Adrenal gland (tissue), 12 donors: ENCODE results near the gene CHRNA7. TPM values are rescaled to one million over a fixed set of nuclear protein-coding genes. Genes with fewer than 3 reads are reported as not detected.
"Not testable (repeated sequence)": the region's sequence is repeated elsewhere in the genome, so short reads cannot be mapped to it uniquely, and the experiment has no call there.

Source experiments
- DNase-seq, 7 donors: peaks; one replicate each; pipeline ENCODE4 v3.0.0-alpha.2; 2019 to 2020
- H3K27ac ChIP-seq, 5 donors: fragments of 200-600 bp; sonication (generic) in 4 of 5; 1 replicate in 3 of 5; 2 replicates in 2 of 5; pipeline versions ENCODE4 v1.5.1 to v1.8.0; 2016 to 2020; ENCODE audit warnings: mild to moderate bottlenecking in 1 of 5
- H3K27me3 ChIP-seq: fragments of 200-600 bp; 2 replicates; pipeline ENCODE4 v1.8.0; 2021
- H3K36me3 ChIP-seq, 2 donors: fragments of 200-600 bp; replicated peaks in 1 of 2; 1 replicate in 1 of 2; 2 replicates in 1 of 2; pipeline versions ENCODE4 v1.5.1 to v1.8.0; 2018 to 2022
- H3K4me1 ChIP-seq, 2 donors: fragments of 200-600 bp; replicated peaks in 1 of 2; 1 replicate in 1 of 2; 2 replicates in 1 of 2; pipeline versions ENCODE4 v1.5.1 to v1.8.0; 2018 to 2021
- H3K4me3 ChIP-seq, 4 donors: fragments of 200-600 bp; sonication (generic) in 3 of 4; one replicate each; pipeline ENCODE4 v1.5.1; 2016 to 2018
- H3K9me3 ChIP-seq, 3 donors: fragments of 200-600 bp; sonication (generic) in 1 of 3; replicated peaks in 1 of 3; 1 replicate in 2 of 3; 2 replicates in 1 of 3; pipeline versions ENCODE4 v1.5.1 to v1.8.0; 2016 to 2021
- POLR2A ChIP-seq, 2 donors: fragments of 450-650 bp; IDR thresholded peaks; one replicate each; pipeline ENCODE4 v1.6.1; 2017; ENCODE audit warnings: antibody characterized with exemption in 2 of 2, mild to moderate bottlenecking in 2 of 2, moderate library complexity in 1 of 2
- WGBS, 4 donors: extraction: QIAGEN DNeasy Blood & Tissue Kit in 2 of 4; methylation state at CpG; one replicate each; pipeline versions ENCODE4 v1.1.5 to v1.1.7; 2013 to 2017; 5-methylcytosine and 5-hydroxymethylcytosine counted together
- intact Hi-C, 2 donors: fragments of 100-400 bp; cut with DNase I; formaldehyde crosslinking; loops; one replicate each; pipeline versions ENCODE4 v1.14.1 to v1.15.0; 2022 to 2023
- polyA plus RNA-seq, 3 donors: library from polyadenylated mRNA; stranded (reverse); fragments of 200-250 nt in 2 of 3; fragments of 350-450 nt in 1 of 3; fragmentation: Illumina TruSeq in 1 of 3; extraction: RNeasy Lipid Tissue Mini Kit (QIAGEN cat#74804) in 1 of 3; gene quantifications; one replicate each; pipeline ENCODE4 v1.2.3, GENCODE V29; 2013 to 2014
- total RNA-seq, 9 donors: library from RNA; depleted of rRNA in 4 of 9; stranded (reverse); fragments of >200 nt in 4 of 9; fragments of 120-200 nt in 1 of 9; fragmentation: NEBNext Ultra II Directional in 1 of 9; extraction: Animal tissue kit (Norgen Biotek cat#: 25700) in 1 of 9; gene quantifications; one replicate each; pipeline versions ENCODE4 v1.1.0 to v1.2.4, GENCODE V29; 2013 to 2023
- TF ChIP-seq, protein P1 (sequence below), 6 experiments: fragments of 450-650 bp in 4 of 6; fragments of 200-600 bp in 2 of 6; sonication (generic) in 1 of 6; IDR thresholded peaks; 1 replicate in 5 of 6; 2 replicates in 1 of 6; pipeline versions ENCODE4 v1.5.1 to v1.8.0; 2016 to 2021; ENCODE audit warnings: antibody characterized with exemption in 6 of 6, mild to moderate bottlenecking in 2 of 6, moderate library complexity in 1 of 6
- donor health status: healthy with polysubstance abuse.
- donor health status: Bipolar disorder and iron deficiency.
- donor health status: DM: yes; HTN: yes; CAD: no.
- donor health status: DM: no; HTN: no; CAD: no.
- donor health status: DM: no; HTN: no; CAD: no.
- donor health status: DM: yes; HTN: yes; CAD: no.

Gene CHRNA7
- total and polyA plus RNA-seq, 12 donors = 0.06 to 89.6 (median 4.1) TPM

- DNase-seq = no peak
- H3K4me3 ChIP-seq = no peak overlapping the region
- no peak overlapping the region for H3K27ac ChIP-seq
- TF ChIP-seq POLR2A (IDR thresholded peaks at IDR 0.05) = no peak
- TF ChIP-seq, protein P1, sequence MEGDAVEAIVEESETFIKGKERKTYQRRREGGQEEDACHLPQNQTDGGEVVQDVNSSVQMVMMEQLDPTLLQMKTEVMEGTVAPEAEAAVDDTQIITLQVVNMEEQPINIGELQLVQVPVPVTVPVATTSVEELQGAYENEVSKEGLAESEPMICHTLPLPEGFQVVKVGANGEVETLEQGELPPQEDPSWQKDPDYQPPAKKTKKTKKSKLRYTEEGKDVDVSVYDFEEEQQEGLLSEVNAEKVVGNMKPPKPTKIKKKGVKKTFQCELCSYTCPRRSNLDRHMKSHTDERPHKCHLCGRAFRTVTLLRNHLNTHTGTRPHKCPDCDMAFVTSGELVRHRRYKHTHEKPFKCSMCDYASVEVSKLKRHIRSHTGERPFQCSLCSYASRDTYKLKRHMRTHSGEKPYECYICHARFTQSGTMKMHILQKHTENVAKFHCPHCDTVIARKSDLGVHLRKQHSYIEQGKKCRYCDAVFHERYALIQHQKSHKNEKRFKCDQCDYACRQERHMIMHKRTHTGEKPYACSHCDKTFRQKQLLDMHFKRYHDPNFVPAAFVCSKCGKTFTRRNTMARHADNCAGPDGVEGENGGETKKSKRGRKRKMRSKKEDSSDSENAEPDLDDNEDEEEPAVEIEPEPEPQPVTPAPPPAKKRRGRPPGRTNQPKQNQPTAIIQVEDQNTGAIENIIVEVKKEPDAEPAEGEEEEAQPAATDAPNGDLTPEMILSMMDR (IDR thresholded peaks at IDR 0.05) = no peak
- intact Hi-C loops = no loop called here
- no peaks in the 10 kb centered on the region for H3K36me3 ChIP-seq
- WGBS, 4 donors = 19 to 34% (median 29%) methylated on average over 2 of the region's 2 CpGs
- H3K9me3 ChIP-seq = peaks cover 0 to 5% (median 0%) of the 10 kb centered on the region in 3 donors
- no peaks in the 10 kb centered on the region for H3K27me3 ChIP-seq
- no peaks in the 10 kb centered on the region for H3K4me1 ChIP-seq
These were observed 102.5 kb downstream of the CHRNA7 start for GRCh38 chr15:32132859-32133258.

DNA sequence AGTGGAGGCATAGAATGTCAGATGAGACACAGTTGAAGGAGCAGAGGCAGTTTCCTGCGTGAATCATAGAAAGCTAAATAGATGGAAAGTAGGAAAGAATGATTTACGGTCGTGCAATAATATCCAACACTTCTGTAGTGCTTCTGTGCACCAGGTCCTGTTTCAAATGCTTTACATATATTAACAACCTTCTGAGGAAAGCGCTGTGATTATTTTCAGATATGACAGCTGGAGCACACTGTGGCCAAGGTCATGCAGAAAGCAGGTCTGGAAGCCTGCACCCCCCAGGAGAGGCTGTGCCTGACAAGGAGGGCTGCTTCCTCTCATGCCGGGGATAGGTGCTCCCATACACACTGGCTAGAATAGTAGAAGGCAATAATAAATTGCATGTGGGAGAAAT lies 104.5 kb downstream of the CHRNA7 start:
- intact Hi-C loops = no loop called here
- 30 to 44% (median 33%) methylated on average over 5 of the region's 5 CpGs for WGBS, 4 donors

GRCh38 chr15:32135335-32135734 lies 105.0 kb downstream of the CHRNA7 start:
- Histone ChIP-seq H3K36me3 (no peaks in the 10 kb centered on the region), H3K27ac (no peak overlapping the region), H3K9me3 (no peaks in the 10 kb centered on the region), H3K27me3 (no peaks in the 10 kb centered on the region), H3K4me1 (no peaks in the 10 kb centered on the region), H3K4me3 (no peak overlapping the region)
- intact Hi-C loops = no loop called here
- 40 to 53% (median 46%) methylated on average over 8 of the region's 8 CpGs for WGBS, 4 donors
- DNase-seq = no peak
- TF ChIP-seq, protein P1 (IDR thresholded peaks at IDR 0.05) = no peak
- TF ChIP-seq POLR2A (IDR thresholded peaks at IDR 0.05) = no peak

More for the DNA sequence above, 104.5 kb downstream of the CHRNA7 start:
- Histone ChIP-seq H3K4me1 (no peaks in the 10 kb centered on the region), H3K36me3 (no peaks in the 10 kb centered on the region), H3K4me3 (no peak overlapping the region), H3K9me3 (no peaks in the 10 kb centered on the region), H3K27ac (no peak overlapping the region), H3K27me3 (no peaks in the 10 kb centered on the region)
- TF ChIP-seq POLR2A (IDR thresholded peaks at IDR 0.05) = no peak
- TF ChIP-seq, protein P1 (IDR thresholded peaks at IDR 0.05) = no peak
- no peak for DNase-seq

- intact Hi-C loops, H3K36me3 ChIP-seq, H3K9me3 ChIP-seq, DNase-seq, H3K4me3 ChIP-seq, H3K27me3 ChIP-seq, H3K4me1 ChIP-seq, H3K27ac ChIP-seq: not testable (repeated sequence)
- 80 to 100% (median 88%) methylated on average over 2 to 10 of the region's 10 CpGs for WGBS, 4 donors
These were observed 115.2 kb downstream of the CHRNA7 start for GRCh38 chr15:32145512-32145911.

GRCh38 chr15:32148833-32149555 lies 118.7 kb downstream of the CHRNA7 start:
- Histone ChIP-seq H3K27ac (no peak overlapping the region), H3K36me3 (no peaks in the 10 kb centered on the region), H3K27me3 (no peaks in the 10 kb centered on the region), H3K4me3 (no peak overlapping the region), H3K4me1 (no peaks in the 10 kb centered on the region), H3K9me3 (no peaks in the 10 kb centered on the region)
- TF ChIP-seq, protein P1 (IDR thresholded peaks at IDR 0.05) = no peak
- TF ChIP-seq POLR2A (IDR thresholded peaks at IDR 0.05) = no peak
- WGBS, 4 donors = 70 to 83% (median 80%) methylated on average over 13 to 15 of the region's 15 CpGs
- DNase-seq = no peak
- intact Hi-C loops = no loop called here
